Osteocyte (in vitro differentiated cells): ENCODE measurements around the gene WWC2. TPM values are rescaled to one million over a fixed set of nuclear protein-coding genes. Genes with fewer than 3 reads are reported as not detected.

ENCODE experiments used
- DNase-seq: peaks from one replicate; pipeline ENCODE4 v3.0.0; 2021; ENCODE audit warnings: mixed read lengths; ENCODE audit not compliant: unreplicated experiment; ENCODE audit errors: extremely low spot score
- H3K27ac Mint-ChIP-seq: one replicate; pipeline ENCODE4 v1.8.0; 2021; ENCODE audit warnings: mild to moderate bottlenecking, mixed read lengths; ENCODE audit not compliant: unreplicated experiment
- H3K27me3 Mint-ChIP-seq: one replicate; pipeline ENCODE4 v1.8.0; 2021; ENCODE audit warnings: mixed read lengths; ENCODE audit not compliant: unreplicated experiment
- H3K36me3 Mint-ChIP-seq: one replicate; pipeline ENCODE4 v1.8.0; 2021; ENCODE audit warnings: mixed read lengths; ENCODE audit not compliant: unreplicated experiment
- H3K4me1 Mint-ChIP-seq: one replicate; pipeline ENCODE4 v1.8.0; 2021; ENCODE audit warnings: mixed read lengths; ENCODE audit not compliant: unreplicated experiment
- H3K4me3 Mint-ChIP-seq: one replicate; pipeline ENCODE4 v1.8.0; 2021; ENCODE audit warnings: mild to moderate bottlenecking, moderate library complexity, mixed read lengths; ENCODE audit not compliant: unreplicated experiment
- H3K9me3 Mint-ChIP-seq: one replicate; pipeline ENCODE4 v1.8.0; 2021; ENCODE audit warnings: mixed read lengths; ENCODE audit not compliant: unreplicated experiment
- total RNA-seq: library from RNA; stranded (reverse); gene quantifications from 2 replicates; pipeline ENCODE4 v1.2.1, GENCODE V29; 2021
- TF ChIP-seq, protein P1 (sequence below): fragments of 200-600 bp; sonication (generic); IDR thresholded peaks from 2 replicates; pipeline ENCODE4 v1.5.0; 2021; ENCODE audit warnings: antibody characterized with exemption, mild to moderate bottlenecking, moderate library complexity

WWC2 gene
- total RNA-seq, 1 donor from 2014 or later, result 53.5 TPM

DNA sequence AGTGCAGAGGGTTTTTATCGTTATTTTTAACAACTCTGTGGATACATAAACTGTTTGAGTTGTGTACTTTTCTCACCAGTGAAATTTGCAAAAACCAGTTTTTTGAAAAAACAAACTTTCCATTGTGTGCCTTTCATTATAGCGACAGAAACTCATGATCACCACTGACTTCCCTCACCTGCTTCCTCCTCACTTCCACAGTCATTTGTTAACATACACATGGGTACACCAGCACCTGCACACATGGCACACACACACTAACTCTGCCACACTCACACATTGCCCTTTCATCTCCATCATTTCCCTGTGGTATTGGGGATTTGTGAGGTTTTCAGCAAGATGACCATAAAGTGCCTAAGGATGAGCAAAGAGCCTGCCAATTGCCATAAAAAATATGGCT lies 200.4 kb downstream of the WWC2 start:
- peaks cover 37% of the 10 kb centered on the region for H3K36me3 Mint-ChIP-seq
- H3K9me3 Mint-ChIP-seq, result no peaks in the 10 kb centered on the region
- TF ChIP-seq, protein P1, sequence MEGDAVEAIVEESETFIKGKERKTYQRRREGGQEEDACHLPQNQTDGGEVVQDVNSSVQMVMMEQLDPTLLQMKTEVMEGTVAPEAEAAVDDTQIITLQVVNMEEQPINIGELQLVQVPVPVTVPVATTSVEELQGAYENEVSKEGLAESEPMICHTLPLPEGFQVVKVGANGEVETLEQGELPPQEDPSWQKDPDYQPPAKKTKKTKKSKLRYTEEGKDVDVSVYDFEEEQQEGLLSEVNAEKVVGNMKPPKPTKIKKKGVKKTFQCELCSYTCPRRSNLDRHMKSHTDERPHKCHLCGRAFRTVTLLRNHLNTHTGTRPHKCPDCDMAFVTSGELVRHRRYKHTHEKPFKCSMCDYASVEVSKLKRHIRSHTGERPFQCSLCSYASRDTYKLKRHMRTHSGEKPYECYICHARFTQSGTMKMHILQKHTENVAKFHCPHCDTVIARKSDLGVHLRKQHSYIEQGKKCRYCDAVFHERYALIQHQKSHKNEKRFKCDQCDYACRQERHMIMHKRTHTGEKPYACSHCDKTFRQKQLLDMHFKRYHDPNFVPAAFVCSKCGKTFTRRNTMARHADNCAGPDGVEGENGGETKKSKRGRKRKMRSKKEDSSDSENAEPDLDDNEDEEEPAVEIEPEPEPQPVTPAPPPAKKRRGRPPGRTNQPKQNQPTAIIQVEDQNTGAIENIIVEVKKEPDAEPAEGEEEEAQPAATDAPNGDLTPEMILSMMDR, result no peak
- DNase-seq, result no peak
- no peak overlapping the region for H3K4me3 Mint-ChIP-seq
- no peaks in the 10 kb centered on the region for H3K27me3 Mint-ChIP-seq
- H3K27ac Mint-ChIP-seq, result no peak overlapping the region
- peaks cover 5% of the 10 kb centered on the region for H3K4me1 Mint-ChIP-seq

DNA sequence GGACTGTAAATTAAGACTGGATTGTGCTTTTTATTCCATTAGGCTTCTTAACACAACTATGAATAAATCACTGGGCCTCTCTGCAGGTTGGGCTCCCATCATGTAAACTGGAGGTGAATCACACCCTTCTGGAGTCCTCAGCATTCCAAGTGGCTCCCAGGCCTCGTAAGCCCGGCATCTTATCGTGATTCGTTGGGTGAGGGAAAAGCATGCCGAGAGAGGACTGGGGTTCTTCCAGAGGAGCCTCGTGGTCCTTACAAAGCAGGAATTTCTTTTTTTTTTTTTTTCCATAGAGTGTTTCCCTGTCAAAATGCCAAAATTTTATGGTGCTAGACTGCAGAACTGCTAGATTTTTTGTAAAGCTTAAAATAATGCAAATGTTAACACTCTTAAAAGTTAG lies 201.0 kb downstream of the WWC2 start:
- H3K4me3 Mint-ChIP-seq, result no peak overlapping the region

DNA sequence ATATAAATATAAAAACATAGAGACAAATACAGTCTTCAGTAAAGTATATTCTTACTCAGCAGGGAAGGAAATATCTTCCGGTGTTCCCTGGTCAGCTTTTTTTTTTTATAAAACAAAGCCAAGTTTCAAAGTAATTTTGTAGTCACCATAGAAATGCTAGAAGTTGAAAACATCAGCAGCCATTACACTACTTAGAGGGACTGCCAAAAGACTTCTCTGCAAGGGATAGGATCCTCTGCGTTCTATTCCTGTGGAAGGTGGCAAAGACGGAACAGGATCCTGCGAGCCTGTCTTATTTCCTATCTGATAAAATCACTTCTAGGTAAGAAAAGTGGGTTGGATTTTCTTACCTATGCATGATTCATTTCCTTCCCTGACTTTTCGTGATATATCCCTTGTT lies 201.6 kb downstream of the WWC2 start:
- peaks cover 37% of the 10 kb centered on the region for H3K36me3 Mint-ChIP-seq
- H3K27me3 Mint-ChIP-seq, result no peaks in the 10 kb centered on the region
- H3K4me3 Mint-ChIP-seq, result no peak overlapping the region
- no peak for DNase-seq
- H3K9me3 Mint-ChIP-seq, result no peaks in the 10 kb centered on the region
- TF ChIP-seq, protein P1, result no peak
- no peak overlapping the region for H3K27ac Mint-ChIP-seq
- no peaks in the 10 kb centered on the region for H3K4me1 Mint-ChIP-seq

More for the DNA sequence above, 201.0 kb downstream of the WWC2 start:
- Mint-ChIP-seq H3K9me3 (no peaks in the 10 kb centered on the region), H3K36me3 (peaks cover 37% of the 10 kb centered on the region), H3K27ac (no peak overlapping the region), H3K27me3 (no peaks in the 10 kb centered on the region), H3K4me1 (peaks cover 5% of the 10 kb centered on the region)
- TF ChIP-seq, protein P1, result no peak
- no peak for DNase-seq

DNA sequence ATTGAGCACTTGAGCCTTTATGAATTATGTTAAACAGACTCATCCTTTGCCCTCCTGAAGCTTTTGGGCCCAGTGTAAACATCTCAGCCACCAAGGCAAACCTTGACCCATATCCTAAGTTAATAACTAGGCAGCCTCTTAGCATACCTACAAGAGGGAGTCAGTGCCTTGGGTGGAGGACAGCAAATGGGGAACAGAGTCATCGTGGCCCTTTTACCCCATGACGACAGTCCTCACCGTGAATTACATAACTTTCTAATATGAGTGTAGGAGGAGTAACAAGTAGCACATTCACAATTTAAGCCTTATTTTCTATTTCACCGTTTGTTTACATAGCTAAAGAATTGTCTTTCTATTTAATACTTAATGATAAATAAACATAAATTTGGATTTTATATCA lies 204.2 kb downstream of the WWC2 start:
- H3K27me3 Mint-ChIP-seq, result no peaks in the 10 kb centered on the region
- H3K9me3 Mint-ChIP-seq, result no peaks in the 10 kb centered on the region
- no peak overlapping the region for H3K27ac Mint-ChIP-seq
- TF ChIP-seq, protein P1, result no peak
- H3K4me1 Mint-ChIP-seq, result no peaks in the 10 kb centered on the region
- H3K36me3 Mint-ChIP-seq, result peaks cover 31% of the 10 kb centered on the region
- DNase-seq, result no peak
- no peak overlapping the region for H3K4me3 Mint-ChIP-seq

DNA sequence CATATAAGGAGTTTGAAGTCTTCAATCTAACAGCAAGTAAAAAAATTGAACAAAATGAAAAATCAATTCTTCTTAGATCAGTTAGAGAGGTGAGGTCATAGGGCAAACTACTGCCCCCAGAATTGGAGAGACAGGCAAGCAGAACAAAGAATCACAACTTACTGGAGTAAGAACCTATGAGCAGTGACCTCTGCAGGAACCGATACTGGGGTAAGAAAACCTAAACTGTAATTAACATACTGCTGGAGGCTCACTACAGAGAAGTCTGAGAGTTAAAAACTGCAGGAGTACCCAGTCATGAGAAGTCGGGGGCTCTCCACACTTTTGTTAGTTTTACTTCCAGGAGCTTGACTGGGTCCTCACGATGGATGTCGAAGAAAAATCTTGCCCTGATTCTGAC lies 205.0 kb downstream of the WWC2 start:
- Mint-ChIP-seq H3K9me3 (no peaks in the 10 kb centered on the region), H3K4me3 (no peak overlapping the region), H3K27ac (no peak overlapping the region), H3K36me3 (peaks cover 29% of the 10 kb centered on the region), H3K4me1 (no peaks in the 10 kb centered on the region), H3K27me3 (no peaks in the 10 kb centered on the region)
- TF ChIP-seq, protein P1, result no peak
- DNase-seq, result no peak
